ENCODE results near the gene TAF4.

The TAF4 gene

GRCh38 chr20:62043131-62043914, 22.4 kb downstream of the TAF4 start:
- no peak for DNase-seq

- no peak for DNase-seq
Observed at GRCh38 chr20:62042025-62042820, 23.5 kb downstream of the TAF4 start.

- DNase-seq, result no peak
Observed at GRCh38 chr20:62040933-62041332, 24.7 kb downstream of the TAF4 start.

GRCh38 chr20:62040381-62040922, 25.2 kb downstream of the TAF4 start:
- no peak for DNase-seq

GRCh38 chr20:62039738-62040137, 25.9 kb downstream of the TAF4 start:
- DNase-seq, result no peak

GRCh38 chr20:62032609-62033368, 32.9 kb downstream of the TAF4 start:
- no peak for DNase-seq

GRCh38 chr20:62031462-62032092, 34.1 kb downstream of the TAF4 start:
- DNase-seq, result no peak

GRCh38 chr20:62030834-62031434, 34.7 kb downstream of the TAF4 start:
- DNase-seq, result no peak

GRCh38 chr20:62030357-62030756, 35.3 kb downstream of the TAF4 start:
- no peak for DNase-seq

- no peak for DNase-seq
Observed at GRCh38 chr20:62029949-62030348, 35.7 kb downstream of the TAF4 start.

GRCh38 chr20:62029296-62029695, 36.4 kb downstream of the TAF4 start:
- no peak for DNase-seq

- no peak for DNase-seq
Observed at GRCh38 chr20:62028384-62028783, 37.3 kb downstream of the TAF4 start.

GRCh38 chr20:62027698-62028321, 37.9 kb downstream of the TAF4 start:
- no peak for DNase-seq

- DNase-seq, result no peak
Observed at GRCh38 chr20:62027116-62027515, 38.6 kb downstream of the TAF4 start.

GRCh38 chr20:62026564-62026856, 39.2 kb downstream of the TAF4 start:
- DNase-seq, result no peak

- DNase-seq, result no peak
Observed at GRCh38 chr20:62025832-62026563, 39.7 kb downstream of the TAF4 start.

- DNase-seq, result no peak
Observed at GRCh38 chr20:62025394-62025793, 40.3 kb downstream of the TAF4 start.

- no peak for DNase-seq
Observed at GRCh38 chr20:62023935-62024334, 41.7 kb downstream of the TAF4 start.

GRCh38 chr20:62022575-62023139, 43.0 kb downstream of the TAF4 start:
- no peak for DNase-seq

- no peak for DNase-seq
Observed at GRCh38 chr20:62021793-62022385, 43.8 kb downstream of the TAF4 start.
